GM18520 (cell line): ENCODE results near the gene DUS2.
"Not testable (repeated sequence)": the region's sequence is repeated elsewhere in the genome, so short reads cannot be mapped to it uniquely, and the experiment has no call there.

ENCODE experiments used
- ATAC-seq: cut with Tn5 transposase; IDR thresholded peaks from one replicate; pipeline ENCODE4 v1.9.1; 2021; ENCODE audit not compliant: unreplicated experiment

DUS2 gene

GRCh38 chr16:67998231-67998778 lies 24.8 kb upstream of the DUS2 start:
- not testable (repeated sequence) for ATAC-seq

GRCh38 chr16:67998779-67999688 lies 24.1 kb upstream of the DUS2 start, which contains the start of gene DPEP2:
Gene DPEP2 (minus strand): TSS chr16:67999484. CDS start chr16:67993212, 6,272 bp downstream.
- ATAC-seq: not testable (repeated sequence)

- no peak for ATAC-seq
Observed at GRCh38 chr16:67999985-68000384, 23.1 kb upstream of the DUS2 start.

- ATAC-seq: no peak
Observed at GRCh38 chr16:68000450-68000849, 22.6 kb upstream of the DUS2 start.

- ATAC-seq: no peak
Observed at GRCh38 chr16:68003031-68003430, 20.1 kb upstream of the DUS2 start.

GRCh38 chr16:68005211-68005610 lies 17.9 kb upstream of the DUS2 start:
- ATAC-seq: no peak

GRCh38 chr16:68005786-68006286 lies 17.2 kb upstream of the DUS2 start:
- no peak for ATAC-seq

- ATAC-seq: no peak
Observed at GRCh38 chr16:68009157-68009735, 13.8 kb upstream of the DUS2 start.

GRCh38 chr16:68009872-68010271 lies 13.2 kb upstream of the DUS2 start:
- ATAC-seq: not testable (repeated sequence)

GRCh38 chr16:68013440-68013839 lies 9.6 kb upstream of the DUS2 start:
- no peak for ATAC-seq

- no peak for ATAC-seq
Observed at GRCh38 chr16:68015681-68016080, 7.4 kb upstream of the DUS2 start, which contains the start of gene DPEP2NB. Gene DPEP2NB (minus strand): TSS chr16:68015911. CDS start chr16:68015770, 141 bp downstream.

- no peak for ATAC-seq
Observed at GRCh38 chr16:68019167-68019680, 3.9 kb upstream of the DUS2 start.

GRCh38 chr16:68021490-68021889 lies 1.6 kb upstream of the DUS2 start:
- no peak for ATAC-seq

- ATAC-seq: no peak
Observed at GRCh38 chr16:68022278-68022727, 781 bp upstream of the DUS2 start.

- no peak for ATAC-seq
Observed at GRCh38 chr16:68028996-68029395, 5.9 kb downstream of the DUS2 start.

GRCh38 chr16:68030108-68030507 lies 7.0 kb downstream of the DUS2 start:
- not testable (repeated sequence) for ATAC-seq

- ATAC-seq: no peak
Observed at GRCh38 chr16:68031951-68032350, 8.9 kb downstream of the DUS2 start.

- no peak for ATAC-seq
Observed at GRCh38 chr16:68033101-68033500, 10.0 kb downstream of the DUS2 start.

GRCh38 chr16:68035227-68035626 lies 12.1 kb downstream of the DUS2 start:
- ATAC-seq: no peak

- ATAC-seq: no peak
Observed at GRCh38 chr16:68037841-68038597, 14.9 kb downstream of the DUS2 start.
